Erythroblast (primary cell): Measurements from ENCODE around the gene TPO.

Source experiments
- GATA1 ChIP-seq: IDR thresholded peaks from 2 replicates; pipeline ENCODE4 v1.6.1; 2011; ENCODE audit warnings: low read depth, mild to moderate bottlenecking, control low read depth, low read length, moderate library complexity
- POLR2A ChIP-seq: IDR thresholded peaks from 2 replicates; pipeline ENCODE4 v1.6.1; 2011; ENCODE audit warnings: mild to moderate bottlenecking, low read length

DNA sequence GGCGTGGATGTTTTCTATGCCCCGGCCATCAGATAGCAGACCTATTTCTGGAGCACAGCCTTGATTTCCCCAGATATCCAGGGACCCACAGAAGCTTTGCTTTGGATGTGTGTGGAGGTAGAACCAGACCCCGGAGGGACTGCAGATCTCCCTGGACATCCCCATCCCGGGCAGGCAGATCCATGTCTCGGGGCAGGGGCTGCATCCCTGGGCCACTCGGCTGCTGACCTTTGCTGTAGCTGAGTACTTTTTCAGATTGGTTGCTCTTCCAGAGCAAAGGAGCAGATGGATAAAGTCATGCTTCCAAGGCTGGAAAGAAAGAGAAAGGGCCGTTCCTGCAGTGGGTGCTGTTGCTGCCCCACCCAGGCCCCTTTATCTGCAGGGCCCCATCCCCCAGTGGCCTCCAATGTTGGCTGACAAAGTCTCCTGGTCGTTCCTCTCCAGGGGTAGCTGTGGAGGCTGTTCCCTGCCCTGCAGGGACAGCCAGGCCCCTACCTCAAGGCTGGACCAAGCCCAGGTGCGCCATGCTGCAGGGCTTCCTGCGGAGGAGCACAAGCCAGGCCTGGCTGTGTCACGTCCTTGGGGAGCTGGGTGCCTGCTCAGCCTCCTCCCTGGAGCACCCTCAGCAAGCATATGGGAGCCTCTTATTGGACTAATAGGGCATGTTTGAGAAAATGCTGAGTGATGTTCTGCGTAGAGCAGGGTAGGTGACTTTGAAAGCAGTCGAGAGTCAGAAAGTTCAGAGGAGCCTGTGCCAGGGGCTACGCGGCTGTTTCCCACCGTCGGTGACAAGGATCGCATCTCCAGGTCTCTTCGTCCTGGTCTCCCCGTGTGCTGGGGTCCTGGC lies 68.4 kb downstream of the TPO start:
- no peak for TF ChIP-seq POLR2A
- TF ChIP-seq GATA1, result no peak
